Keratinocyte (primary cell): ENCODE data around the gene MICU2.

Experiments
- CTCF ChIP-seq, 3 experiments: IDR thresholded peaks in 1 of 3; conservative IDR thresholded peaks in 1 of 3; optimal IDR thresholded peaks in 1 of 3; 2 replicates in 2 of 3; 3 replicates in 1 of 3; pipeline versions ENCODE3 to v1.5.1; 2011; ENCODE audit warnings: low read length in 3 of 3, mild to moderate bottlenecking in 3 of 3, moderate library complexity in 2 of 3, control low read depth in 1 of 3, inconsistent platforms in 1 of 3; ENCODE audit not compliant: insufficient read depth in 2 of 3; ENCODE audit errors: extremely low read depth in 1 of 3
- EZH2 ChIP-seq: IDR thresholded peaks from one replicate; pipeline ENCODE4 v1.6.1; 2012; ENCODE audit warnings: inconsistent platforms, mild to moderate bottlenecking, low read length, moderate library complexity

DNA sequence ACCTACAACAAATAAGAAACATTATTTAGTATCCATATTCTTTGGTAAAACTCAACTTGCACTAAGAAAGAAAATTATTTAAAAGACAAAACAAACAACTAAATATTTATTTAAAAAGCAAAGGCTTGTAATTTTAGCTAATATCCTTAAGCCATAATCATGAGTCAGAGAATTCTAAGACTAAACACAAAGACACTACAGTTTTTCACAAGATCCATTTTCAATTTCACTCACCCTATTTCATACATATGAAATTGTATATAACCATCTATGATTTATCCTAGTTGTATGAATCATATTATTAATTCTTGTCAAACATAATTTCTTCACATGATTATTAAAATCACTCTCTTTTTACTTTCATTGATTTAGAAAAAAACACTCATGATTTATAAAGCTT is 64.3 kb downstream of the MICU2 start:
- TF ChIP-seq CTCF (optimal IDR thresholded peaks at IDR 0.05 in 1 of 3, IDR thresholded peaks at IDR 0.05 in 1 of 3, conservative IDR thresholded peaks at IDR 0.05 in 1 of 3; ENCODE audit: extremely low read depth in 1 of 3, insufficient read depth in 2 of 3, low read length in 3 of 3) = no peak
- no peak for TF ChIP-seq EZH2
